HFF-Myc (cell line): ENCODE measurements around the gene TMEM198.

Experiments
- DNase-seq: peaks from one replicate; pipeline ENCODE4 v3.0.0-alpha.2; 2011; ENCODE audit warnings: low read depth; ENCODE audit errors: extremely low read depth
- H3K4me3 ChIP-seq: replicated peaks from 2 replicates; pipeline ENCODE4 v1.5.1; 2011; ENCODE audit warnings: low read depth, mild to moderate bottlenecking, control low read depth, low read length
- CTCF ChIP-seq: IDR thresholded peaks from 2 replicates; pipeline ENCODE4 v1.5.1; 2012; ENCODE audit warnings: mild to moderate bottlenecking, low read depth, low read length, control low read depth; ENCODE audit errors: missing control alignments

The TMEM198 gene

GRCh38 chr2:219510512-219511135 lies 33.2 kb upstream of the TMEM198 start:
- no peak overlapping the region for H3K4me3 ChIP-seq
- no peak for TF ChIP-seq CTCF
- DNase-seq: no peak

- DNase-seq: no peak
- TF ChIP-seq CTCF: no peak
- H3K4me3 ChIP-seq: no peak overlapping the region
Measured at GRCh38 chr2:219511547-219512325, 32.1 kb upstream of the TMEM198 start.

- TF ChIP-seq CTCF: no peak
- DNase-seq: no peak
- H3K4me3 ChIP-seq: no peak overlapping the region
Measured at GRCh38 chr2:219512524-219513216, 31.2 kb upstream of the TMEM198 start.

DNA sequence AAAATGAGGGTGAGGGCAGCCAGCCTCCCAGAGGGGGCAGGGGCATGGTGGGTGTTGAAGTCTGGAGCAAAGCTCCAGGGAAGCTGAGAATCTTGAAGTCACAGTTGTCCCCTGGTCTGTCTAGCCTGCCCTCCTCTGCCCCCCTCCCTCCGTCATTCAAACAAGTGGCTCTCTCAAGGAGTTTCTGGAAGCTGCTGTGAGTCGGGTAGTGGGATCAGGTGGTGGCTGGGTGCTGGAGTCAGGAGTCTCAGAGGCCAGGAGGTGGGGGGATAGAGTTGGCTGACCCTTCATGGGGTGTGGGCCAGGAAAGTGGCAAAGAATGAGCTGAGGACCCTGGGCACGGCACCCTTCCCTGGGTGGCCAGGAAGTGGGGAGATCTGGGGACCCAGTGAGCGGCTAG lies 30.0 kb upstream of the TMEM198 start:
- no peak overlapping the region for H3K4me3 ChIP-seq
- TF ChIP-seq CTCF: no peak
- no peak for DNase-seq

- DNase-seq: no peak
- H3K4me3 ChIP-seq: no peak within 1 kb of the TSS
Measured at GRCh38 chr2:219514196-219514761, 29.5 kb upstream of the TMEM198 start, which contains the start of gene ASIC4. TSS of gene ASIC4 (plus strand) at chr2:219514482. CDS start at chr2:219514725, 243 bp downstream.

More at GRCh38 chr2:219514196-219514761, 29.5 kb upstream of the TMEM198 start, which contains the start of gene ASIC4:
- TF ChIP-seq CTCF: no peak
